ENCODE data around the gene SMIM27.

Gene SMIM27

GRCh38 chr9:32577316-32577715 is 25.2 kb downstream of the SMIM27 start:
- Histone ChIP-seq H3K36me3 (ENCODE audit: control insufficient read depth, insufficient read depth, low read length) (no peaks in the 10 kb centered on the region), H3K27me3 (ENCODE audit: control insufficient read depth, insufficient read depth, low read length) (no peaks in the 10 kb centered on the region), H3K9me3 (ENCODE audit: control insufficient read depth, insufficient read depth, low read depth, low read length) (no peaks in the 10 kb centered on the region), H3K9ac (ENCODE audit: low read length) (no peak overlapping the region), H3K4me1 (ENCODE audit: control insufficient read depth, insufficient read depth, low read length) (peaks cover 13% of the 10 kb centered on the region; the same call in 1 of the 2 replicates), H3K27ac (ENCODE audit: low read depth, low read length) (no peak overlapping the region), H3K4me3 (ENCODE audit: low read depth, low read length) (no peak overlapping the region)

GRCh38 chr9:32578976-32579375 is 26.8 kb downstream of the SMIM27 start:
- no peaks in the 10 kb centered on the region for H3K27me3 ChIP-seq (ENCODE audit: control insufficient read depth, insufficient read depth, low read length)
- no peak overlapping the region for H3K9ac ChIP-seq (ENCODE audit: low read length)
- H3K27ac ChIP-seq (ENCODE audit: low read depth, low read length): no peak overlapping the region
- H3K9me3 ChIP-seq (ENCODE audit: control insufficient read depth, insufficient read depth, low read depth, low read length): no peaks in the 10 kb centered on the region
- no peak overlapping the region for H3K4me3 ChIP-seq (ENCODE audit: low read depth, low read length)
- H3K36me3 ChIP-seq (ENCODE audit: control insufficient read depth, insufficient read depth, low read length): no peaks in the 10 kb centered on the region
- peaks cover 13% of the 10 kb centered on the region; the same call in 1 of the 2 replicates for H3K4me1 ChIP-seq (ENCODE audit: control insufficient read depth, insufficient read depth, low read length)

- H3K36me3 ChIP-seq (ENCODE audit: control insufficient read depth, insufficient read depth, low read length): no peaks in the 10 kb centered on the region
- H3K4me3 ChIP-seq (ENCODE audit: low read depth, low read length): no peak overlapping the region
- no peak overlapping the region for H3K27ac ChIP-seq (ENCODE audit: low read depth, low read length)
- H3K4me1 ChIP-seq (ENCODE audit: control insufficient read depth, insufficient read depth, low read length): peaks cover 13% of the 10 kb centered on the region; the same call in 1 of the 2 replicates
- H3K9me3 ChIP-seq (ENCODE audit: control insufficient read depth, insufficient read depth, low read depth, low read length): no peaks in the 10 kb centered on the region
- H3K9ac ChIP-seq (ENCODE audit: low read length): no peak overlapping the region
- H3K27me3 ChIP-seq (ENCODE audit: control insufficient read depth, insufficient read depth, low read length): no peaks in the 10 kb centered on the region
Measured at GRCh38 chr9:32579706-32580331, 27.7 kb downstream of the SMIM27 start.

- Histone ChIP-seq H3K27me3 (ENCODE audit: control insufficient read depth, insufficient read depth, low read length) (no peaks in the 10 kb centered on the region), H3K4me1 (ENCODE audit: control insufficient read depth, insufficient read depth, low read length) (peaks cover 13% of the 10 kb centered on the region; the same call in 1 of the 2 replicates), H3K9ac (ENCODE audit: low read length) (no peak overlapping the region), H3K36me3 (ENCODE audit: control insufficient read depth, insufficient read depth, low read length) (no peaks in the 10 kb centered on the region), H3K27ac (ENCODE audit: low read depth, low read length) (no peak overlapping the region), H3K4me3 (ENCODE audit: low read depth, low read length) (no peak overlapping the region), H3K9me3 (ENCODE audit: control insufficient read depth, insufficient read depth, low read depth, low read length) (no peaks in the 10 kb centered on the region)
Measured at GRCh38 chr9:32580631-32581300, 28.6 kb downstream of the SMIM27 start.

- H3K36me3 ChIP-seq (ENCODE audit: control insufficient read depth, insufficient read depth, low read length): no peaks in the 10 kb centered on the region
- no peaks in the 10 kb centered on the region for H3K27me3 ChIP-seq (ENCODE audit: control insufficient read depth, insufficient read depth, low read length)
- H3K9me3 ChIP-seq (ENCODE audit: control insufficient read depth, insufficient read depth, low read depth, low read length): no peaks in the 10 kb centered on the region
- no peak overlapping the region for H3K4me3 ChIP-seq (ENCODE audit: low read depth, low read length)
- H3K27ac ChIP-seq (ENCODE audit: low read depth, low read length): no peak overlapping the region
- peaks cover 13% of the 10 kb centered on the region; the same call in 1 of the 2 replicates for H3K4me1 ChIP-seq (ENCODE audit: control insufficient read depth, insufficient read depth, low read length)
- no peak overlapping the region for H3K9ac ChIP-seq (ENCODE audit: low read length)
Measured at GRCh38 chr9:32581512-32582143, 29.5 kb downstream of the SMIM27 start.

GRCh38 chr9:32584784-32585183 is 32.7 kb downstream of the SMIM27 start:
- Histone ChIP-seq H3K9me3 (ENCODE audit: control insufficient read depth, insufficient read depth, low read depth, low read length) (no peaks in the 10 kb centered on the region), H3K4me1 (ENCODE audit: control insufficient read depth, insufficient read depth, low read length) (0 out of 2 replicates have a peak, but pooled peaks cover 8% of the 10 kb centered on the region), H3K36me3 (ENCODE audit: control insufficient read depth, insufficient read depth, low read length) (no peaks in the 10 kb centered on the region), H3K27me3 (ENCODE audit: control insufficient read depth, insufficient read depth, low read length) (no peaks in the 10 kb centered on the region), H3K4me3 (ENCODE audit: low read depth, low read length) (no peak overlapping the region), H3K9ac (ENCODE audit: low read length) (no peak overlapping the region), H3K27ac (ENCODE audit: low read depth, low read length) (no peak overlapping the region)

- Histone ChIP-seq H3K4me3 (ENCODE audit: low read depth, low read length) (no peak overlapping the region), H3K9me3 (ENCODE audit: control insufficient read depth, insufficient read depth, low read depth, low read length) (no peaks in the 10 kb centered on the region), H3K9ac (ENCODE audit: low read length) (no peak overlapping the region), H3K36me3 (ENCODE audit: control insufficient read depth, insufficient read depth, low read length) (no peaks in the 10 kb centered on the region), H3K27me3 (ENCODE audit: control insufficient read depth, insufficient read depth, low read length) (no peaks in the 10 kb centered on the region), H3K4me1 (ENCODE audit: control insufficient read depth, insufficient read depth, low read length) (no peaks in the 10 kb centered on the region), H3K27ac (ENCODE audit: low read depth, low read length) (no peak overlapping the region)
Measured at GRCh38 chr9:32587901-32588300, 35.8 kb downstream of the SMIM27 start.

- no peaks in the 10 kb centered on the region for H3K9me3 ChIP-seq (ENCODE audit: control insufficient read depth, insufficient read depth, low read depth, low read length)
- H3K27ac ChIP-seq (ENCODE audit: low read depth, low read length): no peak overlapping the region
- no peaks in the 10 kb centered on the region for H3K36me3 ChIP-seq (ENCODE audit: control insufficient read depth, insufficient read depth, low read length)
- no peaks in the 10 kb centered on the region for H3K27me3 ChIP-seq (ENCODE audit: control insufficient read depth, insufficient read depth, low read length)
- no peaks in the 10 kb centered on the region for H3K4me1 ChIP-seq (ENCODE audit: control insufficient read depth, insufficient read depth, low read length)
- H3K9ac ChIP-seq (ENCODE audit: low read length): no peak overlapping the region
- no peak overlapping the region for H3K4me3 ChIP-seq (ENCODE audit: low read depth, low read length)
Measured at GRCh38 chr9:32589083-32589723, 37.1 kb downstream of the SMIM27 start.

- no peaks in the 10 kb centered on the region for H3K4me1 ChIP-seq (ENCODE audit: control insufficient read depth, insufficient read depth, low read length)
- no peak overlapping the region for H3K9ac ChIP-seq (ENCODE audit: low read length)
- H3K27ac ChIP-seq (ENCODE audit: low read depth, low read length): no peak overlapping the region
- no peaks in the 10 kb centered on the region for H3K36me3 ChIP-seq (ENCODE audit: control insufficient read depth, insufficient read depth, low read length)
- H3K4me3 ChIP-seq (ENCODE audit: low read depth, low read length): no peak overlapping the region
- H3K9me3 ChIP-seq (ENCODE audit: control insufficient read depth, insufficient read depth, low read depth, low read length): no peaks in the 10 kb centered on the region
- H3K27me3 ChIP-seq (ENCODE audit: control insufficient read depth, insufficient read depth, low read length): no peaks in the 10 kb centered on the region
Measured at GRCh38 chr9:32590476-32590875, 38.3 kb downstream of the SMIM27 start.

GRCh38 chr9:32590898-32591297 is 38.8 kb downstream of the SMIM27 start:
- Histone ChIP-seq H3K27ac (ENCODE audit: low read depth, low read length) (no peak overlapping the region), H3K4me1 (ENCODE audit: control insufficient read depth, insufficient read depth, low read length) (no peaks in the 10 kb centered on the region), H3K36me3 (ENCODE audit: control insufficient read depth, insufficient read depth, low read length) (no peaks in the 10 kb centered on the region)

More at GRCh38 chr9:32590898-32591297, 38.8 kb downstream of the SMIM27 start:
- H3K9ac ChIP-seq (ENCODE audit: low read length): no peak overlapping the region
- H3K27me3 ChIP-seq (ENCODE audit: control insufficient read depth, insufficient read depth, low read length): no peaks in the 10 kb centered on the region
- H3K4me3 ChIP-seq (ENCODE audit: low read depth, low read length): no peak overlapping the region
- no peaks in the 10 kb centered on the region for H3K9me3 ChIP-seq (ENCODE audit: control insufficient read depth, insufficient read depth, low read depth, low read length)

All from HUES6 (cell line).